Measurements from ENCODE around the gene RNF41.

The RNF41 gene

GRCh38 chr12:56165369-56165768 lies 56.4 kb downstream of the RNF41 start:
- POLR2A ChIA-PET: interaction anchor here (0.7 to 1.3 kb wide), 3 partner anchors 18 to 40 kb away, joined by 4 to 6 read pairs (median 4); partner anchors contain the start of gene ESYT1
- no peak overlapping the region for H3K4me3 ChIP-seq (ENCODE audit: low read depth, low read length)
- no peak for TF ChIP-seq CTCF (IDR thresholded peaks at IDR 0.05; ENCODE audit: insufficient read depth, low read length, missing control alignments)
- CTCF ChIA-PET: interaction anchor here (1.2 to 2.6 kb wide), 3 partner anchors 24 to 118 kb away, joined by 4 to 13 read pairs (median 5); partner anchors contain the start of genes SMARCC2 and ZC3H10
- DNase-seq (ENCODE audit: low read depth, low spot score): no peak

GRCh38 chr12:56164345-56164729 lies 57.4 kb downstream of the RNF41 start:
- POLR2A ChIA-PET: interaction anchor here (0.6 to 3.8 kb wide), 5 partner anchors 9 to 46 kb away, joined by 3 to 13 read pairs (median 10); partner anchors contain the start of gene ESYT1
- CTCF ChIA-PET: interaction anchor here (2.2 to 2.6 kb wide), 2 partner anchors 25 to 45 kb away, joined by 8 to 13 read pairs; partner anchors contain the start of genes SMARCC2 and ZC3H10
- no peak for DNase-seq (ENCODE audit: low read depth, low spot score)
- no peak overlapping the region for H3K4me3 ChIP-seq (ENCODE audit: low read depth, low read length)
- TF ChIP-seq CTCF (IDR thresholded peaks at IDR 0.05; ENCODE audit: insufficient read depth, low read length, missing control alignments): no peak

GRCh38 chr12:56163533-56164344 lies 58.0 kb downstream of the RNF41 start:
- CTCF ChIA-PET: interaction anchor here (2.2 to 3.3 kb wide), 2 partner anchors 37 to 45 kb away, joined by 8 to 15 read pairs; partner anchors contain the start of gene ZC3H10
- no peak for DNase-seq (ENCODE audit: low read depth, low spot score)
- no peak for TF ChIP-seq CTCF (IDR thresholded peaks at IDR 0.05; ENCODE audit: insufficient read depth, low read length, missing control alignments)
- no peak overlapping the region for H3K4me3 ChIP-seq (ENCODE audit: low read depth, low read length)
- POLR2A ChIA-PET: interaction anchor here (0.6 to 3.8 kb wide), 10 partner anchors 9 to 58 kb away, joined by 3 to 13 read pairs (median 5); partner anchors contain the start of genes ESYT1, RNF41 and SMARCC2

- POLR2A ChIA-PET: interaction anchor here (0.6 to 3.8 kb wide), 12 partner anchors 10 to 129 kb away, joined by 3 to 13 read pairs (median 5); partner anchors contain the start of genes ESYT1, RNF41 and SMARCC2
- CTCF ChIA-PET: interaction anchor here (1.5 to 3.3 kb wide), 4 partner anchors 9 to 44 kb away, joined by 4 to 16 read pairs (median 12); partner anchors contain the start of genes SMARCC2 and ZC3H10
- TF ChIP-seq CTCF (IDR thresholded peaks at IDR 0.05; ENCODE audit: insufficient read depth, low read length, missing control alignments): no peak
- DNase-seq (ENCODE audit: low read depth, low spot score): no peak
- peak overlapping the region; percentile 3; the same call in 1 of the 2 replicates for H3K4me3 ChIP-seq (ENCODE audit: low read depth, low read length)
Measured at GRCh38 chr12:56162468-56163290, 59.0 kb downstream of the RNF41 start.

- ChIA-PET CTCF (interaction anchor here (1.5 to 4.2 kb wide), 5 partner anchors 8 to 43 kb away, joined by 4 to 35 read pairs (median 15); partner anchors contain the start of genes SMARCC2 and ZC3H10), POLR2A (interaction anchor here (1.1 to 3.8 kb wide), 12 partner anchors 7 to 116 kb away, joined by 3 to 14 read pairs (median 6); partner anchors contain the start of genes ESYT1, RNF41, SMARCC2 and ZC3H10)
- TF ChIP-seq CTCF (IDR thresholded peaks at IDR 0.05; ENCODE audit: insufficient read depth, low read length, missing control alignments): no peak
- DNase-seq (ENCODE audit: low read depth, low spot score): no peak
- no peak overlapping the region; the same call in none of the 2 replicates for H3K4me3 ChIP-seq (ENCODE audit: low read depth, low read length)
Measured at GRCh38 chr12:56161690-56162351, 59.9 kb downstream of the RNF41 start.

All from AG04449 (cell line).